Trophoblast cell (in vitro differentiated cells and primary cell): ENCODE measurements around the gene IL17RE.

Experiments
- DNase-seq, 2 donors: peaks; one replicate each; pipeline ENCODE4 v3.0.0-alpha.2; 2016
- H2AFZ ChIP-seq: 2 replicates; pipeline ENCODE4 v1.6.1; 2013; ENCODE audit warnings: low read length, moderate library complexity, mild to moderate bottlenecking; ENCODE audit not compliant: insufficient read depth, poor library complexity
- H2AK5ac ChIP-seq: 2 replicates; pipeline ENCODE4 v1.6.1; 2013; ENCODE audit warnings: mild to moderate bottlenecking, low read length
- H2BK120ac ChIP-seq: 2 replicates; pipeline ENCODE4 v1.6.1; 2013; ENCODE audit warnings: low read length, mild to moderate bottlenecking, moderate library complexity; ENCODE audit not compliant: insufficient read depth, poor library complexity
- H2BK12ac ChIP-seq: 2 replicates; pipeline ENCODE4 v1.6.1; 2013; ENCODE audit warnings: mild to moderate bottlenecking, low read length, moderate library complexity
- H2BK5ac ChIP-seq: 2 replicates; pipeline ENCODE4 v1.6.1; 2013; ENCODE audit warnings: low read length, low read depth, moderate library complexity, mild to moderate bottlenecking; ENCODE audit not compliant: poor library complexity
- H3K14ac ChIP-seq: 2 replicates; pipeline ENCODE4 v1.6.1; 2013; ENCODE audit warnings: mild to moderate bottlenecking, low read length
- H3K18ac ChIP-seq: 2 replicates; pipeline ENCODE4 v1.6.1; 2013; ENCODE audit warnings: mild to moderate bottlenecking, low read length
- H3K23ac ChIP-seq: 2 replicates; pipeline ENCODE4 v1.6.1; 2013; ENCODE audit warnings: low read length
- H3K27ac ChIP-seq: 2 replicates; pipeline ENCODE4 v1.5.1; 2013; ENCODE audit warnings: low read depth, mild to moderate bottlenecking, inconsistent platforms, low read length, moderate library complexity
- H3K27me3 ChIP-seq: 2 replicates; pipeline ENCODE4 v1.6.1; 2013; ENCODE audit warnings: inconsistent platforms, mild to moderate bottlenecking, low read length, moderate library complexity; ENCODE audit not compliant: insufficient read depth
- H3K36me3 ChIP-seq, 2 experiments: 1 replicate in 1 of 2; 2 replicates in 1 of 2; pipeline ENCODE4 v1.6.1; 2013; ENCODE audit warnings: low read length in 2 of 2, mild to moderate bottlenecking in 2 of 2, moderate library complexity in 1 of 2; ENCODE audit not compliant: insufficient read depth in 2 of 2, control insufficient read depth in 1 of 2
- H3K4ac ChIP-seq: 2 replicates; pipeline ENCODE4 v1.6.1; 2013; ENCODE audit warnings: low read depth, mild to moderate bottlenecking, low read length, moderate library complexity
- H3K4me1 ChIP-seq, 2 experiments: 1 replicate in 1 of 2; 2 replicates in 1 of 2; pipeline ENCODE4 v1.6.1; 2013; ENCODE audit warnings: low read length in 2 of 2, mild to moderate bottlenecking in 2 of 2, moderate library complexity in 1 of 2; ENCODE audit not compliant: insufficient read depth in 2 of 2, control insufficient read depth in 1 of 2
- H3K4me2 ChIP-seq: 2 replicates; pipeline ENCODE4 v1.6.1; 2013; ENCODE audit warnings: inconsistent platforms, mild to moderate bottlenecking, low read length, moderate library complexity
- H3K4me3 ChIP-seq: 2 replicates; pipeline ENCODE4 v1.5.1; 2013; ENCODE audit warnings: mild to moderate bottlenecking, low read depth, low read length, inconsistent platforms
- H3K79me1 ChIP-seq: one replicate; pipeline ENCODE4 v1.6.1; 2013; ENCODE audit warnings: low read length
- H3K79me2 ChIP-seq: 2 replicates; pipeline ENCODE4 v1.6.1; 2013; ENCODE audit warnings: low read length, mild to moderate bottlenecking; ENCODE audit not compliant: control insufficient read depth, insufficient read depth, poor library complexity
- H3K9ac ChIP-seq: 2 replicates; pipeline ENCODE4 v1.6.1; 2013; ENCODE audit warnings: mild to moderate bottlenecking, low read length
- H3K9me3 ChIP-seq: 2 replicates; pipeline ENCODE4 v1.6.1; 2013; ENCODE audit warnings: low read depth, mild to moderate bottlenecking, control low read depth, inconsistent platforms, low read length; ENCODE audit not compliant: insufficient read depth
- H4K12ac ChIP-seq: 2 replicates; pipeline ENCODE4 v1.6.1; 2013; ENCODE audit warnings: low read depth, mild to moderate bottlenecking, low read length, moderate library complexity
- H4K8ac ChIP-seq: 2 replicates; pipeline ENCODE4 v1.6.1; 2013; ENCODE audit warnings: low read depth, mild to moderate bottlenecking, low read length, moderate library complexity
- H4K91ac ChIP-seq: one replicate; pipeline ENCODE4 v1.6.1; 2013; ENCODE audit warnings: low read depth, mild to moderate bottlenecking, low read length, moderate library complexity
- WGBS: extraction: QIAGEN DNeasy Blood & Tissue Kit; methylation state at CpG from one replicate; pipeline ENCODE4 v1.1.7; 2013; ENCODE audit warnings: missing lambda C conversion rate; ENCODE audit not compliant: insufficient read length, insufficient coverage; ENCODE audit errors: extremely low coverage; 5-methylcytosine and 5-hydroxymethylcytosine counted together

Gene IL17RE

GRCh38 chr3:9949115-9949514 is 46.5 kb downstream of the IL17RE start:
- Histone ChIP-seq H2BK5ac (no peak overlapping the region), H3K79me2 (peaks cover 2% of the 10 kb centered on the region), H3K4me2 (no peak overlapping the region), H4K91ac (no peak overlapping the region), H2BK12ac (no peak overlapping the region), H3K4me1 (peaks cover 12 to 22% of the 10 kb centered on the region in 2 experiments), H4K8ac (no peak overlapping the region), H2AFZ (no peak overlapping the region), H3K9me3 (no peaks in the 10 kb centered on the region), H3K27ac (no peak overlapping the region), H3K36me3 (peaks cover 0 to 4% of the 10 kb centered on the region in 2 experiments), H2BK120ac (no peak overlapping the region), H3K27me3 (peaks cover 5% of the 10 kb centered on the region), H3K79me1 (peaks cover 8% of the 10 kb centered on the region), H3K23ac (no peak overlapping the region), H3K4ac (no peak overlapping the region), H2AK5ac (no peak overlapping the region), H3K4me3 (no peak overlapping the region), H3K9ac (no peak overlapping the region), H4K12ac (no peak overlapping the region), H3K18ac (no peak overlapping the region), H3K14ac (no peak overlapping the region)
- WGBS: no CpG with 5 or more reads among the region's 7 CpGs
- no peak for DNase-seq

GRCh38 chr3:9949626-9950025 is 47.0 kb downstream of the IL17RE start:
- H2BK120ac ChIP-seq: no peak overlapping the region
- WGBS: no CpG with 5 or more reads among the region's 9 CpGs
- H2BK5ac ChIP-seq: no peak overlapping the region
- no peak overlapping the region for H4K12ac ChIP-seq
- no peak overlapping the region for H4K8ac ChIP-seq
- no peak overlapping the region for H3K18ac ChIP-seq
- no peak overlapping the region for H4K91ac ChIP-seq
- peaks cover 8% of the 10 kb centered on the region for H3K79me1 ChIP-seq
- no peak overlapping the region for H2AK5ac ChIP-seq
- H3K27me3 ChIP-seq: peaks cover 5% of the 10 kb centered on the region
- no peak overlapping the region for H3K4me3 ChIP-seq
- H3K27ac ChIP-seq: no peak overlapping the region
- H3K79me2 ChIP-seq: peaks cover 2% of the 10 kb centered on the region
- H3K4ac ChIP-seq: no peak overlapping the region
- peaks cover 12 to 22% of the 10 kb centered on the region in 2 experiments for H3K4me1 ChIP-seq
- no peak overlapping the region for H2BK12ac ChIP-seq
- no peak overlapping the region for H3K4me2 ChIP-seq
- no peak for DNase-seq
- H2AFZ ChIP-seq: no peak overlapping the region
- no peaks in the 10 kb centered on the region for H3K9me3 ChIP-seq
- no peak overlapping the region for H3K23ac ChIP-seq
- H3K14ac ChIP-seq: no peak overlapping the region
- no peaks in the 10 kb centered on the region for H3K36me3 ChIP-seq
- H3K9ac ChIP-seq: no peak overlapping the region

GRCh38 chr3:9951126-9951525 is 48.5 kb downstream of the IL17RE start:
- Histone ChIP-seq H3K36me3 (no peaks in the 10 kb centered on the region), H2BK5ac (no peak overlapping the region), H3K4me1 (peaks cover 9 to 18% of the 10 kb centered on the region in 2 experiments), H2BK12ac (no peak overlapping the region), H3K79me2 (peaks cover 2% of the 10 kb centered on the region), H3K14ac (no peak overlapping the region), H3K27me3 (peaks cover 5% of the 10 kb centered on the region), H2AK5ac (no peak overlapping the region), H3K4me2 (no peak overlapping the region), H3K79me1 (peaks cover 6% of the 10 kb centered on the region), H3K18ac (no peak overlapping the region), H3K4ac (no peak overlapping the region), H4K8ac (no peak overlapping the region), H3K4me3 (no peak overlapping the region), H2BK120ac (no peak overlapping the region), H3K27ac (no peak overlapping the region), H3K23ac (no peak overlapping the region), H3K9ac (no peak overlapping the region), H4K91ac (no peak overlapping the region), H3K9me3 (no peaks in the 10 kb centered on the region), H2AFZ (no peak overlapping the region), H4K12ac (no peak overlapping the region)
- DNase-seq: no peak
- no CpG with 5 or more reads among the region's 7 CpGs for WGBS

- no peak overlapping the region for H4K8ac ChIP-seq
Observed at GRCh38 chr3:9951598-9951961, 48.9 kb downstream of the IL17RE start.

More at GRCh38 chr3:9951598-9951961, 48.9 kb downstream of the IL17RE start:
- H3K4ac ChIP-seq: no peak overlapping the region
- no peak overlapping the region for H3K23ac ChIP-seq
- H3K79me2 ChIP-seq: peaks cover 2% of the 10 kb centered on the region
- no peak overlapping the region for H3K9ac ChIP-seq
- peak overlapping the region; percentile 79 for H3K4me3 ChIP-seq
- no peak overlapping the region for H2BK12ac ChIP-seq
- no peaks in the 10 kb centered on the region for H3K36me3 ChIP-seq
- H3K4me2 ChIP-seq: peak overlapping the region; percentile 92
- no peak overlapping the region for H2AFZ ChIP-seq
- H3K14ac ChIP-seq: no peak overlapping the region
- H3K27me3 ChIP-seq: peaks cover 5% of the 10 kb centered on the region
- no peak overlapping the region for H2BK120ac ChIP-seq
- no peaks in the 10 kb centered on the region for H3K9me3 ChIP-seq
- no peak for DNase-seq
- H3K27ac ChIP-seq: no peak overlapping the region
- no peak overlapping the region for H3K18ac ChIP-seq
- no peak overlapping the region for H2AK5ac ChIP-seq
- H2BK5ac ChIP-seq: no peak overlapping the region
- H3K4me1 ChIP-seq: peaks cover 8 to 17% of the 10 kb centered on the region in 2 experiments
- WGBS: no CpG with 5 or more reads among the region's 10 CpGs
- no peak overlapping the region for H4K12ac ChIP-seq
- peaks cover 3% of the 10 kb centered on the region for H3K79me1 ChIP-seq
- no peak overlapping the region for H4K91ac ChIP-seq
